HG03354 (cell line): ENCODE data around the gene LPAR1.
A peak's percentile ranks its signal among the peaks of the same experiment; 100 is the strongest.

Experiments used
- ATAC-seq: cut with Tn5 transposase; IDR thresholded peaks from one replicate; pipeline ENCODE4 v1.9.1; 2021; ENCODE audit warnings: mild to moderate bottlenecking; ENCODE audit not compliant: unreplicated experiment, poor library complexity, severe bottlenecking

LPAR1 gene

GRCh38 chr9:111039231-111039906 is 1.1 kb upstream of the LPAR1 start:
- ATAC-seq: peak; percentile 48

GRCh38 chr9:111037708-111038330 is 451 bp downstream of the LPAR1 start:
- peak; percentile 67 for ATAC-seq

- no peak for ATAC-seq
Observed at GRCh38 chr9:111037356-111037707, 938 bp downstream of the LPAR1 start.

- ATAC-seq: no peak
Observed at GRCh38 chr9:111036946-111037345, 1.3 kb downstream of the LPAR1 start.

GRCh38 chr9:111036429-111036789 is 1.9 kb downstream of the LPAR1 start:
- no peak for ATAC-seq

GRCh38 chr9:111035543-111036428 is 2.5 kb downstream of the LPAR1 start:
- no peak for ATAC-seq

- ATAC-seq: no peak
Observed at GRCh38 chr9:111034898-111035539, 3.3 kb downstream of the LPAR1 start.

- ATAC-seq: no peak
Observed at GRCh38 chr9:111034170-111034897, 3.9 kb downstream of the LPAR1 start.

- no peak for ATAC-seq
Observed at GRCh38 chr9:111030492-111030891, 7.8 kb downstream of the LPAR1 start.

GRCh38 chr9:111029260-111029659 is 9.0 kb downstream of the LPAR1 start:
- no peak for ATAC-seq

GRCh38 chr9:111027798-111028197 is 10.5 kb downstream of the LPAR1 start:
- ATAC-seq: no peak

- no peak for ATAC-seq
Observed at GRCh38 chr9:111023128-111023527, 15.1 kb downstream of the LPAR1 start.

- ATAC-seq: no peak
Observed at GRCh38 chr9:111020594-111020993, 17.7 kb downstream of the LPAR1 start.

GRCh38 chr9:111016426-111017045 is 21.7 kb downstream of the LPAR1 start:
- no peak for ATAC-seq

GRCh38 chr9:111016016-111016415 is 22.3 kb downstream of the LPAR1 start:
- no peak for ATAC-seq

- ATAC-seq: no peak
Observed at GRCh38 chr9:111013707-111014106, 24.6 kb downstream of the LPAR1 start.

GRCh38 chr9:111013250-111013649 is 25.0 kb downstream of the LPAR1 start:
- ATAC-seq: no peak

- ATAC-seq: no peak
Observed at GRCh38 chr9:111008158-111009075, 29.9 kb downstream of the LPAR1 start.
